ENCODE data around the gene GIGYF2. TPM values are rescaled to one million over a fixed set of nuclear protein-coding genes. Genes with fewer than 3 reads are reported as not detected.

Gene GIGYF2
- total RNA-seq, 1 donor from 2014 or later: 70.5 TPM

DNA sequence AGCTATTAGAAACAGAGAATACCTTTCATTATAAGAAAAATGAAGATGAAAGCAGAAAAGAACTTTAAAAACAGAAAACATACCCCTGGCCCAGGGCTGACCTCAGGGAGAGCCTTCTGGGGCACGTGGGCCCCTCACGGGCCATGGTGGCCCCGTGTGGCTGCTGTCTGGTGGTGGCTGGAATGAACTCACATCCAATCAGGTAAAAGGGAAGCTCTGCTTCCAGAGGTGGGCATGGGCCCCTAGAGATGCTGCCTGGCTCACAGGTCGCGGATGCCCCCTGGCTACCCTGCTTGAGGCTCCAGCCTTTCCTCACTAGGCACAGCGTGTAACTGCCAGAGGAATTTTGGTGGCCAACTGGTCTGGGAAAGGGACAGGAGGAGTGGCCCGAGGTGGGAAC is 189.5 kb downstream of the GIGYF2 start:
- DNase-seq: peak; percentile 41
- peaks cover 12% of the 10 kb centered on the region for H3K27me3 ChIP-seq
- no peaks in the 10 kb centered on the region for H3K4me1 ChIP-seq
- intact Hi-C loops (cut with DNase I): no loop called here
- no peak overlapping the region for H3K27ac ChIP-seq
- no peaks in the 10 kb centered on the region for H3K9me3 ChIP-seq
- ATAC-seq: no peak
- no peaks in the 10 kb centered on the region for H3K36me3 ChIP-seq
- no peak overlapping the region for H3K4me3 ChIP-seq
- TF ChIP-seq, protein P1, sequence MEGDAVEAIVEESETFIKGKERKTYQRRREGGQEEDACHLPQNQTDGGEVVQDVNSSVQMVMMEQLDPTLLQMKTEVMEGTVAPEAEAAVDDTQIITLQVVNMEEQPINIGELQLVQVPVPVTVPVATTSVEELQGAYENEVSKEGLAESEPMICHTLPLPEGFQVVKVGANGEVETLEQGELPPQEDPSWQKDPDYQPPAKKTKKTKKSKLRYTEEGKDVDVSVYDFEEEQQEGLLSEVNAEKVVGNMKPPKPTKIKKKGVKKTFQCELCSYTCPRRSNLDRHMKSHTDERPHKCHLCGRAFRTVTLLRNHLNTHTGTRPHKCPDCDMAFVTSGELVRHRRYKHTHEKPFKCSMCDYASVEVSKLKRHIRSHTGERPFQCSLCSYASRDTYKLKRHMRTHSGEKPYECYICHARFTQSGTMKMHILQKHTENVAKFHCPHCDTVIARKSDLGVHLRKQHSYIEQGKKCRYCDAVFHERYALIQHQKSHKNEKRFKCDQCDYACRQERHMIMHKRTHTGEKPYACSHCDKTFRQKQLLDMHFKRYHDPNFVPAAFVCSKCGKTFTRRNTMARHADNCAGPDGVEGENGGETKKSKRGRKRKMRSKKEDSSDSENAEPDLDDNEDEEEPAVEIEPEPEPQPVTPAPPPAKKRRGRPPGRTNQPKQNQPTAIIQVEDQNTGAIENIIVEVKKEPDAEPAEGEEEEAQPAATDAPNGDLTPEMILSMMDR (IDR thresholded peaks at IDR 0.05): no peak

DNA sequence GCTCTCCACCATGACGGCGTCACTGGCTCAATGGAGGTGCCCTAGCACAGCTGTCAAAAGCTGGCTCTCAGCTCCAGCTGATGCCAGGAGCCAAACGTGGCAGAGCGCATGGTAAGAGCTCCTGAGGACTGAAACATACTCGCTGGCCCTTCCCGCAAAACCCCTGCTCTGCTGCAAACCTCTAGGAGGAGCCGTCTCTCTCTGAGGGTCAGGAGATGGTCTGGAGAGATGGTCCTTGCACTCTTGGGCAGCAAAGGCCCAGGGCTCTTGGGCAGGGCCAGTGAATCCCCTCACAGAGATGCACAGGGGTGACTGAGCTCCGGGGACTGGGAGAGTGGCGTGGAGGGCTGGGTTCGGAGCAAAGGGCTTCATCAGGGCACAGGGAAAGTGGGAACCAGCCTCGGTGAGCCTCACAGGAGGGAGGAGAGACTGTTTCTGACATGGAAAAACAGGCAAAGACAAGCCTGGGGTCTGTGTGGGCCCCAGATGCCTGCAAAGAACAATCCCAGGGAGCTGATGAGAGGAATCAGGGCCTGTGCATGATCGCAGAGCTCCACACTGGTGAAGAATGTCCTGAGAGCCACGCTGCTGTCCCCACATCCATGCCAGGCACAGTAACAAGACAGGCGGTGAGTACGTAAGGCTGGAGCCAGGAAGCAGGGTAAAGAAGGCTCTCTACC is 190.2 kb downstream of the GIGYF2 start:
- Histone ChIP-seq H3K27ac (no peak overlapping the region), H3K4me1 (no peaks in the 10 kb centered on the region), H3K27me3 (peaks cover 12% of the 10 kb centered on the region), H3K4me3 (no peak overlapping the region), H3K9me3 (no peaks in the 10 kb centered on the region), H3K36me3 (no peaks in the 10 kb centered on the region)
- peak; percentile 48 for DNase-seq
- intact Hi-C loops (cut with DNase I): no loop called here
- TF ChIP-seq, protein P1 (IDR thresholded peaks at IDR 0.05): no peak
- ATAC-seq: no peak

DNA sequence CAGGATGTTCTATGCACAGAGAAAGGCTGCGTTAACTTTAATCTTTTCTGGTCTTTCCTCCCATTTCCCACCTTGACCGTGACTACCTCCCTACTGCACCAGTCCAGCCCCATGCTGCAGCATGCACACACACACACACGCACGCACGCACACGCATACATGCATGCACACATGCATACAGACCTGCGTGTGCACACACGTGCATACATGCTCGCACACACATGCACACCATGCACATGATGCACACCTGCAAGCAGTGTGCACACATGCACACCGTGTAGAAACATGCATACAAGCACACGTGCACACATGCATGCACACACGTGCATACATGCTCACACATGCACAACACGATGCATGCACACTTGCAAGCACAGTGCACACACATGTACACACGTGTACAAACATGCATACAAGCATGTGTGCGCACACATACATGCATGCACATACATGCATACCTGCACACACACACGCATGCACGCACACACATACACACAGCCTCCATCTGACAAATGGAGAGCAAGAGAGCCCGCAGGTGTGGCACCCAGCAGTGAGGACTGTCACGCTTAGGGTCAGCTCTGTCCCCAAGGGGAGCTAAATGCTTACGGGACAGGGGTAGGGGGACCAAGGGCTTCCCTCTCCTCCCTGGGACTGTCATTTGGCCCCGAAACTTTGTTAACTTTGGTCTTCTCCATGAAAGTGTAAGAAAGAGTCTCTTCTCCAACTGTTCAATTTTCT is 191.1 kb downstream of the GIGYF2 start:
- Histone ChIP-seq H3K36me3 (no peaks in the 10 kb centered on the region), H3K4me3 (no peak overlapping the region), H3K27me3 (peaks cover 12% of the 10 kb centered on the region), H3K4me1 (no peaks in the 10 kb centered on the region), H3K9me3 (no peaks in the 10 kb centered on the region), H3K27ac (no peak overlapping the region)
- TF ChIP-seq, protein P1 (IDR thresholded peaks at IDR 0.05): no peak
- DNase-seq: no peak
- intact Hi-C loops (cut with DNase I): no loop called here
- no peak for ATAC-seq

DNA sequence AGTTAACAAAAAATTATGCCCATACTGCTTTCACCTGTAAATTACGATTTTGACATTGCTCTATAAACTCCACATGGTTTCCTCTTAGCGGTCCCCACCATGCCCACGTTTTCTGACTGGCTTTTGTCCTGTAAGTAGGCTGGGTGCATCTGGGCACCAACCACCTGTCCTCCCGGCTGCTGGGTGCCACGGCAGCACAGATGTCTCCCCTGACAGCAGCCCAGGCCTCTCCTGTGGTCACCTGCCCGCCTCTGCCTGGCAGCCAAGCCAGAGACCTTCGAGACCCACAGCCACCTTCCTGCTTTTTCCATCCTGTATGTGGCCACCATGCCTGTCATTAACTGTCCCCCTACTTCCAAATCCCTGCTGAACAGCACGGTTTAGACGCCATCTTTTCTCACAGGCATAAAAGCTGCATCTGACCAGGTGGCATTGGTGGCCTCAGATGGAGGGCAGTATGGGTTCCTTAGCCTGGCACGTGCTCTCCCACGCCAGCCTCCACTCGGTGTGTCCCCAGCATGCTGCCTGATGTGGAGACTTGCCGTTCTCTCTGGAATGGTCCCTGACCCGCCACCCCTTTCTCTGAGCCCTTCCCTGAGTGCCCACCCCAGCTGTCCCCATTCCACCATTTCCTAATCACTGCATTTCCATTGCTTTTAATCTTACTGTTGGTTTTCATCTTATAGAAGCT is 191.9 kb downstream of the GIGYF2 start:
- no peaks in the 10 kb centered on the region for H3K4me1 ChIP-seq
- TF ChIP-seq, protein P1 (IDR thresholded peaks at IDR 0.05): no peak
- H3K4me3 ChIP-seq: no peak overlapping the region
- no peak for DNase-seq
- peaks cover 12% of the 10 kb centered on the region for H3K27me3 ChIP-seq
- ATAC-seq: no peak
- no peaks in the 10 kb centered on the region for H3K9me3 ChIP-seq
- no peaks in the 10 kb centered on the region for H3K36me3 ChIP-seq
- H3K27ac ChIP-seq: no peak overlapping the region
- intact Hi-C loops (cut with DNase I): no loop called here

DNA sequence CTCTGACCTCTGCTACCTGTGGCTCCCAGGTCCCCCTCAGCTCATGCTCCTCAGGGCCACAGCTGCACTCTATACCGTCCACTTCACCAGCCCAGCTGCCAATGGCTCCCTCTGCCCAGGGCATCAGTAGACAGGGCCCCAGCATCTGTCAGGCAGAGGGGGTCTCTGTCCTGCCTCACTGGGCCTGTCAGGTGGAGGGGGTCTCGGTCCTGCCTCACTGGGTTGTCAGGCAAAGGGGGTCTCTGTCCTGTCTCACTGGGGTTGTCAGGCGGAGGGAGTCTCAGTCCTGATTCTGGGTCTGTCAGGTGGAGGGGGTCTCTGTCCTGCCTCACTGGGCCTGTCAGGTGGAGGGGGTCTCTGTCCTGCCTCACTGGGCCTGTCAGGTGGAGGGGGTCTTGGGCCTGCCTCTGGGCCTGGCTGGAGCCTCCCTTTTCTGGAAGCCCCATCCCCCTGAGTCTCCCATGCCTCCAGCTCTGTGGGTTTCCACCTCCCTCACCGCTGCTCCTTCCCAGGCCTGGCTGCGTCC is 192.8 kb downstream of the GIGYF2 start:
- DNase-seq (peak; percentile 52), ATAC-seq (no peak)
- intact Hi-C loops (cut with DNase I): no loop called here
- Histone ChIP-seq H3K27me3 (peaks cover 12% of the 10 kb centered on the region), H3K4me1 (no peaks in the 10 kb centered on the region), H3K9me3 (no peaks in the 10 kb centered on the region), H3K4me3 (no peak overlapping the region), H3K36me3 (no peaks in the 10 kb centered on the region), H3K27ac (no peak overlapping the region)
- TF ChIP-seq, protein P1 (IDR thresholded peaks at IDR 0.05): no peak
